Fibroblast of lung (primary cell): ENCODE measurements around the gene MPPE1. TPM values are rescaled to one million over a fixed set of nuclear protein-coding genes. Genes with fewer than 3 reads are reported as not detected.
A peak's percentile ranks its signal among the peaks of the same experiment; 100 is the strongest.

Experiments used
- DNase-seq, 2 donors: peaks; one replicate each; pipeline versions ENCODE4 v3.0.0 to v3.0.0-alpha.2; 2010; ENCODE audit warnings: low read depth in 2 of 2
- H2AFZ ChIP-seq: 2 replicates; pipeline ENCODE4 v1.5.1; 2012; ENCODE audit warnings: low read length, control low read depth, inconsistent platforms
- H3K27ac ChIP-seq: 2 replicates; pipeline ENCODE4 v1.5.1; 2011; ENCODE audit warnings: low read length, control low read depth; ENCODE audit not compliant: insufficient read depth
- H3K27me3 ChIP-seq: 2 replicates; pipeline ENCODE4 v1.5.1; 2011; ENCODE audit warnings: mild to moderate bottlenecking, low read length; ENCODE audit not compliant: control insufficient read depth, insufficient read depth
- H3K36me3 ChIP-seq: 2 replicates; pipeline ENCODE4 v1.5.1; 2011; ENCODE audit warnings: low read length; ENCODE audit not compliant: control insufficient read depth, insufficient read depth
- H3K4me1 ChIP-seq: 2 replicates; pipeline ENCODE4 v1.5.1; 2011; ENCODE audit warnings: low read length; ENCODE audit not compliant: control insufficient read depth, insufficient read depth; ENCODE audit errors: extremely low read depth
- H3K4me2 ChIP-seq: 2 replicates; pipeline ENCODE4 v1.5.1; 2011; ENCODE audit warnings: low read length, control low read depth; ENCODE audit not compliant: insufficient read depth; ENCODE audit errors: extremely low read depth
- H3K4me3 ChIP-seq, 4 experiments: fragments of 200-600 bp in 1 of 4; sonication (generic) in 1 of 4; replicated peaks in 1 of 4; 2 replicates each; pipeline ENCODE4 v1.5.1; 2011 to 2016; ENCODE audit warnings: low read length in 4 of 4, low read depth in 3 of 4, mild to moderate bottlenecking in 3 of 4, control low read depth in 2 of 4, inconsistent platforms in 1 of 4, mixed read lengths in 1 of 4; ENCODE audit not compliant: insufficient read depth in 1 of 4; ENCODE audit errors: control extremely low read depth in 1 of 4
- H3K79me2 ChIP-seq: 2 replicates; pipeline ENCODE4 v1.5.1; 2012; ENCODE audit warnings: mild to moderate bottlenecking, low read length, inconsistent platforms; ENCODE audit not compliant: control insufficient read depth, insufficient read depth
- H3K9ac ChIP-seq: 2 replicates; pipeline ENCODE4 v1.5.1; 2011; ENCODE audit warnings: mild to moderate bottlenecking, low read length, control low read depth; ENCODE audit not compliant: insufficient read depth
- H3K9me3 ChIP-seq: 2 replicates; pipeline ENCODE4 v1.5.1; 2012; ENCODE audit warnings: low read depth, low read length; ENCODE audit not compliant: control insufficient read depth, insufficient read depth
- H4K20me1 ChIP-seq: 2 replicates; pipeline ENCODE4 v1.5.1; 2011; ENCODE audit warnings: low read length; ENCODE audit not compliant: control insufficient read depth, insufficient read depth; ENCODE audit errors: extremely low read depth
- CTCF ChIP-seq, 2 donors: IDR thresholded peaks in 1 of 2; conservative IDR thresholded peaks in 1 of 2; 1 replicate in 1 of 2; 2 replicates in 1 of 2; pipeline ENCODE4 v1.5.1; 2011 to 2012; ENCODE audit warnings: low read length in 2 of 2, control low read depth in 1 of 2, inconsistent platforms in 1 of 2, low read depth in 1 of 2, mild to moderate bottlenecking in 1 of 2
- EZH2 ChIP-seq: IDR thresholded peaks from 2 replicates; pipeline ENCODE4 v1.5.1; 2012; ENCODE audit warnings: low read length, control low read depth, mild to moderate bottlenecking; ENCODE audit errors: missing control alignments
- polyA plus RNA-seq, 2 donors: library from polyadenylated mRNA; depleted of rRNA in 1 of 2; stranded (reverse) in 1 of 2; unstranded in 1 of 2; fragments of >200 nt; gene quantifications; 2 replicates each; pipeline ENCODE4 v1.2.1, GENCODE V29; 2011 to 2012; ENCODE audit warnings: missing spikeins in 1 of 2
- total RNA-seq: library from RNA; depleted of rRNA; stranded (reverse); fragments of >200 nt; gene quantifications from 2 replicates; pipeline ENCODE4 v1.2.1, GENCODE V29; 2014

MPPE1 gene
- total and polyA plus RNA-seq, 2 donors (not counting 1 experiment from before 2014, with no cell fraction given), result 23.3 to 29.7 TPM

- no peak overlapping the region for H3K4me3 ChIP-seq
- no peak for TF ChIP-seq EZH2
- TF ChIP-seq CTCF (conservative IDR thresholded peaks at IDR 0.05 in 1 of 2, IDR thresholded peaks at IDR 0.05 in 1 of 2; ENCODE audit: low read depth in 1 of 2, low read length in 2 of 2), result no peak
- DNase-seq, result no peak
- H3K79me2 ChIP-seq, result peaks cover 4% of the 10 kb centered on the region
- no peak overlapping the region for H3K4me2 ChIP-seq
- H3K27me3 ChIP-seq, result no peaks in the 10 kb centered on the region
- H3K27ac ChIP-seq, result no peak overlapping the region
- peaks cover 5% of the 10 kb centered on the region for H3K4me1 ChIP-seq
- H3K9ac ChIP-seq, result no peak overlapping the region
- no peaks in the 10 kb centered on the region for H3K9me3 ChIP-seq
- H3K36me3 ChIP-seq, result no peaks in the 10 kb centered on the region
- no peaks in the 10 kb centered on the region for H4K20me1 ChIP-seq
- H2AFZ ChIP-seq, result no peak overlapping the region
Observed at GRCh38 chr18:11906176-11906575, 1.9 kb downstream of the MPPE1 start.

- H3K4me2 ChIP-seq, result no peak overlapping the region
- H2AFZ ChIP-seq, result no peak overlapping the region
- TF ChIP-seq EZH2, result no peak
- no peak for TF ChIP-seq CTCF (conservative IDR thresholded peaks at IDR 0.05 in 1 of 2, IDR thresholded peaks at IDR 0.05 in 1 of 2; ENCODE audit: low read depth in 1 of 2, low read length in 2 of 2)
- no peaks in the 10 kb centered on the region for H3K9me3 ChIP-seq
- no peak overlapping the region for H3K27ac ChIP-seq
- no peak overlapping the region for H3K4me3 ChIP-seq
- no peak for DNase-seq
- no peaks in the 10 kb centered on the region for H3K27me3 ChIP-seq
- H3K36me3 ChIP-seq, result no peaks in the 10 kb centered on the region
- H4K20me1 ChIP-seq, result no peaks in the 10 kb centered on the region
- H3K79me2 ChIP-seq, result peaks cover 4% of the 10 kb centered on the region
- H3K4me1 ChIP-seq, result peaks cover 5% of the 10 kb centered on the region
- no peak overlapping the region for H3K9ac ChIP-seq
Observed at GRCh38 chr18:11905613-11906012, 2.5 kb downstream of the MPPE1 start.

GRCh38 chr18:11902522-11903292 is 5.4 kb downstream of the MPPE1 start:
- H3K4me3 ChIP-seq, result no peak overlapping the region
- peaks cover 2% of the 10 kb centered on the region for H3K4me1 ChIP-seq
- no peak overlapping the region for H3K9ac ChIP-seq
- DNase-seq, result peak in 1 of 2 donors; percentile 75
- no peak overlapping the region for H3K27ac ChIP-seq
- H3K36me3 ChIP-seq, result no peaks in the 10 kb centered on the region
- H3K9me3 ChIP-seq, result no peaks in the 10 kb centered on the region
- H3K79me2 ChIP-seq, result peaks cover 4% of the 10 kb centered on the region
- H4K20me1 ChIP-seq, result no peaks in the 10 kb centered on the region
- TF ChIP-seq EZH2 (no peak), CTCF (conservative IDR thresholded peaks at IDR 0.05 in 1 of 2, IDR thresholded peaks at IDR 0.05 in 1 of 2; ENCODE audit: low read depth in 1 of 2, low read length in 2 of 2) (no peak)
- H2AFZ ChIP-seq, result no peak overlapping the region
- no peak overlapping the region for H3K4me2 ChIP-seq
- H3K27me3 ChIP-seq, result no peaks in the 10 kb centered on the region
